GM23338 (cell line): ENCODE measurements around the gene GCC1. TPM values are rescaled to one million over a fixed set of nuclear protein-coding genes. Genes with fewer than 3 reads are reported as not detected.

Source experiments
- ATAC-seq: fragments of 200-7000 bp; cut with Tn5 transposase; 3 replicates; pipeline ENCODE4 v1.9.1; 2020
- DNase-seq: peaks from one replicate; pipeline ENCODE4 v3.0.0-alpha.2; 2015; ENCODE audit warnings: low spot score
- H2AFZ ChIP-seq: fragments of 200-600 bp; sonication (generic); 2 replicates; pipeline ENCODE4 v1.8.0; 2016; ENCODE audit warnings: antibody characterized with exemption, mild to moderate bottlenecking, moderate library complexity
- H3F3A ChIP-seq: fragments of 200-600 bp; sonication (generic); replicated peaks from 2 replicates; pipeline ENCODE4 v1.8.0; 2017; ENCODE audit warnings: antibody characterized with exemption, mixed run types, low read depth
- H3K27ac ChIP-seq: fragments of 200-600 bp; sonication (generic); 2 replicates; pipeline ENCODE4 v1.6.1; 2016; ENCODE audit warnings: low read depth
- H3K27me3 ChIP-seq: fragments of 200-600 bp; sonication (generic); 2 replicates; pipeline ENCODE4 v1.8.0; 2016; ENCODE audit warnings: mild to moderate bottlenecking, mixed run types, moderate library complexity; ENCODE audit not compliant: insufficient read depth
- H3K36me3 ChIP-seq: fragments of 200-600 bp; sonication (generic); 2 replicates; pipeline ENCODE4 v1.8.0; 2016; ENCODE audit warnings: mild to moderate bottlenecking; ENCODE audit not compliant: insufficient read depth
- H3K4me1 ChIP-seq: fragments of 200-600 bp; sonication (generic); 2 replicates; pipeline ENCODE4 v1.8.0; 2016; ENCODE audit warnings: mild to moderate bottlenecking, moderate library complexity; ENCODE audit not compliant: insufficient read depth
- H3K4me2 ChIP-seq: fragments of 200-600 bp; sonication (generic); 2 replicates; pipeline ENCODE4 v1.7.1; 2017; ENCODE audit warnings: mixed run types
- H3K4me3 ChIP-seq: fragments of 200-600 bp; sonication (generic); 2 replicates; pipeline ENCODE4 v1.6.1; 2016; ENCODE audit warnings: mixed run types
- H3K79me2 ChIP-seq: fragments of 200-600 bp; sonication (generic); replicated peaks from 2 replicates; pipeline ENCODE4 v1.8.0; 2017; ENCODE audit warnings: mild to moderate bottlenecking; ENCODE audit not compliant: insufficient read depth
- H3K9me2 ChIP-seq: fragments of 200-600 bp; sonication (generic); 2 replicates; pipeline ENCODE4 v1.8.0; 2017; ENCODE audit not compliant: insufficient read depth
- H4K20me1 ChIP-seq: fragments of 200-600 bp; sonication (generic); replicated peaks from 2 replicates; pipeline ENCODE4 v1.8.0; 2017; ENCODE audit warnings: mild to moderate bottlenecking; ENCODE audit not compliant: insufficient read depth
- H3K27ac Mint-ChIP-seq: 2 replicates; pipeline ENCODE4 v1.8.0; 2020; ENCODE audit warnings: inconsistent platforms, mild to moderate bottlenecking, moderate library complexity, mixed read lengths
- H3K27me3 Mint-ChIP-seq: 3 replicates; pipeline ENCODE4 v1.8.0; 2022; ENCODE audit warnings: low read depth, mild to moderate bottlenecking, moderate library complexity, mixed read lengths, inconsistent platforms; ENCODE audit not compliant: insufficient read depth, poor library complexity
- H3K36me3 Mint-ChIP-seq: 3 replicates; pipeline ENCODE4 v1.8.0; 2021; ENCODE audit warnings: low read depth, mild to moderate bottlenecking, inconsistent platforms, moderate library complexity, mixed read lengths
- H3K4me1 Mint-ChIP-seq: 3 replicates; pipeline ENCODE4 v1.8.0; 2020; ENCODE audit warnings: mild to moderate bottlenecking, inconsistent platforms, mixed read lengths
- H3K4me3 Mint-ChIP-seq: 3 replicates; pipeline ENCODE4 v1.8.0; 2021; ENCODE audit warnings: moderate library complexity, mild to moderate bottlenecking, inconsistent platforms, mixed read lengths
- H3K9me3 Mint-ChIP-seq: 3 replicates; pipeline ENCODE4 v1.8.0; 2020; ENCODE audit warnings: moderate library complexity, mild to moderate bottlenecking, inconsistent platforms, mixed read lengths
- CREB1 ChIP-seq: fragments of 250-450 bp; sonication (Bioruptor Pico); IDR thresholded peaks from 2 replicates; pipeline ENCODE4 v1.5.0; 2020; ENCODE audit warnings: low read depth, mild to moderate bottlenecking, moderate library complexity
- CTCF ChIP-seq, 2 experiments: fragments of 200-600 bp in 1 of 2; sonication (generic) in 1 of 2; conservative IDR thresholded peaks; 2 replicates each; pipeline versions ENCODE4 v1.5.1 to v1.6.1; 2016 to 2017; ENCODE audit warnings: antibody characterized with exemption in 2 of 2, low read depth in 2 of 2, mild to moderate bottlenecking in 2 of 2, moderate library complexity in 1 of 2
- ETS1 ChIP-seq: IDR thresholded peaks from 2 replicates; pipeline ENCODE4 v1.6.1; 2016; ENCODE audit warnings: antibody characterized with exemption
- EZH2phosphoT487 ChIP-seq: fragments of 200-600 bp; sonication (generic); IDR thresholded peaks from one replicate; pipeline ENCODE4 v1.8.1; 2018; ENCODE audit warnings: antibody characterized with exemption; ENCODE audit not compliant: unreplicated experiment
- JUNB ChIP-seq: IDR thresholded peaks from one replicate; pipeline ENCODE4 v1.6.1; 2016; ENCODE audit warnings: antibody characterized with exemption; ENCODE audit not compliant: unreplicated experiment
- POLR2AphosphoS5 ChIP-seq: IDR thresholded peaks from 2 replicates; pipeline ENCODE4 v1.6.1; 2016; ENCODE audit warnings: antibody characterized with exemption, low read depth
- REST ChIP-seq: IDR thresholded peaks from one replicate; pipeline ENCODE4 v1.6.1; 2018; ENCODE audit warnings: antibody characterized with exemption; ENCODE audit not compliant: unreplicated experiment
- STAT1 ChIP-seq: IDR thresholded peaks from one replicate; pipeline ENCODE4 v1.6.1; 2016; ENCODE audit warnings: antibody characterized with exemption; ENCODE audit not compliant: unreplicated experiment
- ZNF331 ChIP-seq: fragments of 250-450 bp; sonication (Bioruptor Pico); IDR thresholded peaks from 2 replicates; pipeline ENCODE4 v1.5.0; 2020; ENCODE audit warnings: low read depth, mild to moderate bottlenecking, moderate library complexity
- polyA plus RNA-seq: library from polyadenylated mRNA; unstranded; fragments of >200 nt; fragmentation: Nextera tagmentation; extraction: Ambion mirVana; gene quantifications from 2 replicates; pipeline ENCODE4 v1.2.1, GENCODE V29; 2016
- total RNA-seq: library from RNA; depleted of rRNA; stranded (reverse); fragments of >200 nt; shearing (Covaris generic); gene quantifications from 2 replicates; pipeline ENCODE4 v1.2.3, GENCODE V29; 2014

Gene GCC1
- total and polyA plus RNA-seq, 2 experiments from 2014 or later: 3.2 to 17.6 TPM

GRCh38 chr7:127625331-127625730 lies 39.9 kb upstream of the GCC1 start (continued):
- TF ChIP-seq REST: no peak
- no peak for TF ChIP-seq CTCF (conservative IDR thresholded peaks at IDR 0.05; ENCODE audit: low read depth in 2 of 2)
- no peak for TF ChIP-seq ETS1
- TF ChIP-seq CREB1 (CRISPR knock-in tag): no peak

- no peaks in the 10 kb centered on the region for H3K79me2 ChIP-seq
- H3K4me2 ChIP-seq: peak overlapping the region; percentile 99
- H3K4me3 Mint-ChIP-seq: peak overlapping the region; percentile 90
- no peaks in the 10 kb centered on the region for H4K20me1 ChIP-seq
- peak overlapping the region; percentile 90 for H3K4me3 ChIP-seq
- peaks cover 17% of the 10 kb centered on the region for H3K4me1 Mint-ChIP-seq
- no peaks in the 10 kb centered on the region; the same call in 1 of the 2 replicates for H3K4me1 ChIP-seq
- ATAC-seq (peak; percentile 88), DNase-seq (peak; percentile 80)
- H2AFZ ChIP-seq: peak overlapping the region; percentile 98
- H3K27me3 ChIP-seq: peaks cover 60% of the 10 kb centered on the region
- H3K36me3 Mint-ChIP-seq: no peaks in the 10 kb centered on the region
- no peaks in the 10 kb centered on the region for H3K9me3 Mint-ChIP-seq
- no peak overlapping the region for H3K27ac Mint-ChIP-seq
- H3K36me3 ChIP-seq: no peaks in the 10 kb centered on the region
- peaks cover 39% of the 10 kb centered on the region for H3K27me3 Mint-ChIP-seq
- no peaks in the 10 kb centered on the region for H3F3A ChIP-seq
- no peak overlapping the region for H3K27ac ChIP-seq
- no peaks in the 10 kb centered on the region for H3K9me2 ChIP-seq
- TF ChIP-seq ZNF331 (CRISPR knock-in tag): no peak
- TF ChIP-seq JUNB: no peak
- no peak for TF ChIP-seq REST
- TF ChIP-seq ETS1: no peak
- TF ChIP-seq POLR2AphosphoS5: no peak
- TF ChIP-seq EZH2phosphoT487: no peak
- no peak for TF ChIP-seq STAT1
Observed at GRCh38 chr7:127620406-127621233, 35.2 kb upstream of the GCC1 start.
